H9 (cell line): ENCODE data around the gene ATP1A4. TPM values are rescaled to one million over a fixed set of nuclear protein-coding genes. Genes with fewer than 3 reads are reported as not detected.

Experiments used
- DNase-seq: peaks from one replicate; pipeline ENCODE4 v3.0.0-alpha.2; 2017
- H2AFZ ChIP-seq: one replicate; pipeline ENCODE4 v1.6.1; 2013; ENCODE audit warnings: mild to moderate bottlenecking, low read length, control low read depth, moderate library complexity
- H2AK5ac ChIP-seq: 2 replicates; pipeline ENCODE4 v1.6.1; 2013; ENCODE audit warnings: low read length, control low read depth, mixed read lengths; ENCODE audit not compliant: insufficient read length
- H2BK120ac ChIP-seq: one replicate; pipeline ENCODE4 v1.6.1; 2013; ENCODE audit warnings: low read depth, mild to moderate bottlenecking, low read length, control low read depth, inconsistent platforms; ENCODE audit not compliant: poor library complexity, severe bottlenecking
- H2BK12ac ChIP-seq: 2 replicates; pipeline ENCODE4 v1.6.1; 2013; ENCODE audit warnings: low read length, control low read depth, mixed read lengths, low read depth; ENCODE audit not compliant: insufficient read length
- H2BK15ac ChIP-seq: 2 replicates; pipeline ENCODE4 v1.6.1; 2013; ENCODE audit warnings: low read depth, low read length, control low read depth
- H2BK20ac ChIP-seq: one replicate; pipeline ENCODE4 v1.6.1; 2013; ENCODE audit warnings: low read depth, mild to moderate bottlenecking, low read length, control low read depth, inconsistent platforms; ENCODE audit not compliant: poor library complexity, severe bottlenecking
- H2BK5ac ChIP-seq: 2 replicates; pipeline ENCODE4 v1.6.1; 2013; ENCODE audit warnings: low read length, control low read depth, mixed read lengths; ENCODE audit not compliant: insufficient read length
- H3K14ac ChIP-seq: 2 replicates; pipeline ENCODE4 v1.6.1; 2013; ENCODE audit warnings: low read length, control low read depth; ENCODE audit not compliant: insufficient read depth
- H3K18ac ChIP-seq: 2 replicates; pipeline ENCODE4 v1.6.1; 2013; ENCODE audit warnings: low read depth, mild to moderate bottlenecking, mixed read lengths, low read length, control low read depth; ENCODE audit not compliant: insufficient read length
- H3K23ac ChIP-seq: 2 replicates; pipeline ENCODE4 v1.6.1; 2013; ENCODE audit warnings: low read length, control low read depth, mixed read lengths, low read depth; ENCODE audit not compliant: insufficient read length
- H3K23me2 ChIP-seq: 2 replicates; pipeline ENCODE4 v1.6.1; 2013; ENCODE audit warnings: low read depth, mild to moderate bottlenecking, mixed read lengths, low read length, control low read depth; ENCODE audit not compliant: insufficient read length, poor library complexity, severe bottlenecking
- H3K27ac ChIP-seq: 2 replicates; pipeline ENCODE4 v1.5.1; 2013; ENCODE audit warnings: low read length, control low read depth, mixed read lengths, low read depth; ENCODE audit not compliant: insufficient read length
- H3K27me3 ChIP-seq: 2 replicates; pipeline ENCODE4 v1.6.1; 2013; ENCODE audit warnings: low read length, control low read depth, inconsistent platforms; ENCODE audit not compliant: insufficient read depth
- H3K4ac ChIP-seq: 2 replicates; pipeline ENCODE4 v1.6.1; 2013; ENCODE audit warnings: low read depth, mild to moderate bottlenecking, control low read depth, inconsistent platforms, low read length, moderate library complexity
- H3K4me1 ChIP-seq: 2 replicates; pipeline ENCODE4 v1.6.1; 2013; ENCODE audit warnings: low read length, control low read depth, inconsistent platforms; ENCODE audit not compliant: insufficient read depth
- H3K4me2 ChIP-seq: 2 replicates; pipeline ENCODE4 v1.6.1; 2013; ENCODE audit warnings: low read length, control low read depth, mixed read lengths; ENCODE audit not compliant: insufficient read length, insufficient read depth
- H3K56ac ChIP-seq: 2 replicates; pipeline ENCODE4 v1.6.1; 2013; ENCODE audit warnings: low read depth, mild to moderate bottlenecking, mixed read lengths, low read length, control low read depth; ENCODE audit not compliant: insufficient read length
- H3K79me1 ChIP-seq: 2 replicates; pipeline ENCODE4 v1.6.1; 2013; ENCODE audit warnings: low read depth, mild to moderate bottlenecking, moderate library complexity, low read length, control low read depth, inconsistent platforms; ENCODE audit not compliant: insufficient read depth, poor library complexity, severe bottlenecking
- H3K79me2 ChIP-seq: 2 replicates; pipeline ENCODE4 v1.6.1; 2013; ENCODE audit warnings: low read length, control low read depth, inconsistent platforms; ENCODE audit not compliant: insufficient read depth
- H3K9ac ChIP-seq: 2 replicates; pipeline ENCODE4 v1.6.1; 2013; ENCODE audit warnings: low read length, control low read depth, mixed read lengths; ENCODE audit not compliant: insufficient read length; ENCODE audit errors: extremely low read depth
- H3K9me3 ChIP-seq: one replicate; pipeline ENCODE4 v1.6.1; 2013; ENCODE audit warnings: low read depth, low read length, inconsistent platforms; ENCODE audit not compliant: control insufficient read depth
- H3T11ph ChIP-seq: one replicate; pipeline ENCODE4 v1.6.1; 2013; ENCODE audit warnings: mild to moderate bottlenecking, low read length, control low read depth, inconsistent platforms
- H4K20me1 ChIP-seq: one replicate; pipeline ENCODE4 v1.6.1; 2013; ENCODE audit not compliant: control insufficient read depth, insufficient read length, insufficient read depth
- H4K5ac ChIP-seq: 2 replicates; pipeline ENCODE4 v1.6.1; 2013; ENCODE audit warnings: low read depth, mild to moderate bottlenecking, mixed read lengths, low read length, control low read depth; ENCODE audit not compliant: insufficient read length
- H4K8ac ChIP-seq: replicated peaks from 2 replicates; pipeline ENCODE4 v1.6.1; 2013; ENCODE audit warnings: low read length, control low read depth, mixed read lengths, low read depth; ENCODE audit not compliant: insufficient read length
- H4K91ac ChIP-seq: 2 replicates; pipeline ENCODE4 v1.6.1; 2013; ENCODE audit warnings: low read depth, mild to moderate bottlenecking, moderate library complexity, mixed read lengths, low read length, control low read depth; ENCODE audit not compliant: insufficient read length
- H3K27ac Mint-ChIP-seq, 3 experiments: 2 replicates in 2 of 3; 3 replicates in 1 of 3; pipeline ENCODE4 v1.8.0; 2020 to 2021; ENCODE audit warnings: mixed read lengths in 3 of 3, mild to moderate bottlenecking in 1 of 3, moderate library complexity in 1 of 3
- H3K27me3 Mint-ChIP-seq: 2 replicates; pipeline ENCODE4 v1.8.0; 2021; ENCODE audit warnings: low read depth, mild to moderate bottlenecking, moderate library complexity, mixed read lengths
- H3K36me3 Mint-ChIP-seq, 3 experiments: 2 replicates in 2 of 3; 3 replicates in 1 of 3; pipeline ENCODE4 v1.8.0; 2020 to 2021; ENCODE audit warnings: low read depth in 3 of 3, mixed read lengths in 3 of 3; ENCODE audit not compliant: insufficient read depth in 1 of 3
- H3K4me1 Mint-ChIP-seq, 2 experiments: 2 replicates each; pipeline ENCODE4 v1.8.0; 2020; ENCODE audit warnings: mixed read lengths in 2 of 2
- H3K4me3 Mint-ChIP-seq, 2 experiments: 2 replicates in 1 of 2; 3 replicates in 1 of 2; pipeline ENCODE4 v1.8.0; 2020 to 2021; ENCODE audit warnings: mild to moderate bottlenecking in 2 of 2, mixed read lengths in 2 of 2, moderate library complexity in 1 of 2
- H3K9me3 Mint-ChIP-seq, 2 experiments: 2 replicates in 1 of 2; 3 replicates in 1 of 2; pipeline ENCODE4 v1.8.0; 2020; ENCODE audit warnings: mild to moderate bottlenecking in 2 of 2, mixed read lengths in 2 of 2, moderate library complexity in 1 of 2
- CTCF ChIP-seq: fragments of 200-600 bp; sonication (generic); conservative IDR thresholded peaks from 3 replicates; pipeline ENCODE4 v1.8.0; 2021; ENCODE audit warnings: antibody characterized with exemption, mild to moderate bottlenecking
- WGBS: extraction: QIAGEN DNeasy Blood & Tissue Kit; methylation state at CpG from one replicate; pipeline ENCODE4 v1.1.7; 2013; ENCODE audit warnings: missing lambda C conversion rate, low lambda C conversion rate, mixed read lengths; ENCODE audit not compliant: insufficient read length; ENCODE audit errors: extremely low coverage; 5-methylcytosine and 5-hydroxymethylcytosine counted together
- total RNA-seq: library from RNA; stranded (reverse); gene quantifications from 2 replicates; pipeline ENCODE4 v1.2.1, GENCODE V29; 2021

ATP1A4 gene
- total RNA-seq, 1 experiment from 2014 or later, result 0.20 TPM

DNA sequence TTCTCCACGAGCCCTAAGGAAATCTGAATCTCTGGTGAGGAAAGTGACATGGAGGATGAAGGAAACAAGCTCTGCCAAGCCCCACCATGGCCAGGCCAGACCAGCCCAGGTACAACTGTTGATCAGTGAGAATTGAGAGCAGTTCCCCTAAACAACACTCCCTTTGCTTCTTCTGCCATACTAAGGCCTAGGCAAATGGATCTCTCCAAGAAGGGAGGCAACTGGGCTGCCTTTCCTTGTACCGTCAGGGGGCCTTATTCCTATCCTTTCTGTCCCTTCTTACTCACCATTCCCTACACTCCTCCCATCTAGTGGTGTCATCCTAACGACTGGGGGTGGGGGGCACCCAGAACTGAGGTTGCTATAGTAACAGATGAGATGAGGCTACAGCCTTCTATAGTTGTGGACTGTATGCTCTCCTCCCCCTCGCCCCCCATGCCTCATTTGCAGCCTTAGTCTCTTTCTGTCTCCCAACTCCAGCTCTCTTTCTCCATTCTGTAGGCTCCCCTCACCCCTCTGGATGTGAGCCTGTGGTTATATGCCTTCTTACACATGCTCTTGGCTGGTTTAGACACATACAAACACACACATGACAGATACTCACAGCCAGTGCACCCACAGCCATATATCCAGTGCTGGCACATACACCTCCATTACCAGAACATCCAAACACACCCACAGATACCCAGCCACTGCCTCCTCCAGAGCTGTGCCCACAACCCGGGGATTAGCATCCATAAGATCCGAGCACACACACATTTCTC is 57.3 kb downstream of the ATP1A4 start:
- Mint-ChIP-seq H3K9me3 (no peaks in the 10 kb centered on the region; a peak in 1 of 5 replicates), H3K27ac (peak overlapping the region in 2 of 3 experiments; percentile 20 to 72; a peak in 5 of 7 replicates), H3K27me3 (no peaks in the 10 kb centered on the region), H3K4me3 (peak overlapping the region in 1 of 2 experiments; percentile 17; a peak in 1 of 5 replicates), H3K4me1 (peaks cover 69 to 73% of the 10 kb centered on the region in 2 experiments), H3K36me3 (peaks cover 28 to 65% (median 29%) of the 10 kb centered on the region in 3 experiments)
- H3K79me2 ChIP-seq, result no peaks in the 10 kb centered on the region
- H2BK15ac ChIP-seq, result no peak overlapping the region
- H3K27me3 ChIP-seq, result no peaks in the 10 kb centered on the region
- no peak overlapping the region for H4K8ac ChIP-seq
- no peak for DNase-seq
- no peak overlapping the region for H3T11ph ChIP-seq
- no peak overlapping the region for H3K56ac ChIP-seq
- no peaks in the 10 kb centered on the region for H4K20me1 ChIP-seq
- H3K4me2 ChIP-seq, result no peak overlapping the region
- H3K9me3 ChIP-seq, result no peaks in the 10 kb centered on the region
- no peak overlapping the region for H3K27ac ChIP-seq
- H3K79me1 ChIP-seq, result no peaks in the 10 kb centered on the region
- no peak overlapping the region for H2BK120ac ChIP-seq
- peaks cover 9% of the 10 kb centered on the region for H3K23me2 ChIP-seq
- no CpG with 5 or more reads among the region's 6 CpGs for WGBS
- no peak overlapping the region for H3K23ac ChIP-seq
- H3K18ac ChIP-seq, result no peak overlapping the region
- no peak for TF ChIP-seq CTCF
- no peak overlapping the region for H2BK12ac ChIP-seq
- no peak overlapping the region for H4K5ac ChIP-seq
- H2AFZ ChIP-seq, result no peak overlapping the region
- no peak overlapping the region for H4K91ac ChIP-seq
- H2BK20ac ChIP-seq, result no peak overlapping the region
- H2BK5ac ChIP-seq, result no peak overlapping the region
- H2AK5ac ChIP-seq, result no peak overlapping the region
- no peak overlapping the region for H3K4ac ChIP-seq
- H3K14ac ChIP-seq, result no peak overlapping the region
- H3K9ac ChIP-seq, result no peak overlapping the region
- H3K4me1 ChIP-seq, result peaks cover 24% of the 10 kb centered on the region; the same call in 1 of the 2 replicates
